MM.1S (cell line): ENCODE measurements around the gene FAM193A.

Experiments used
- DNase-seq: peaks from one replicate; pipeline ENCODE4 v3.0.0-alpha.2; 2015
- H2AFZ ChIP-seq: fragments of 300-600 bp; sonication (generic); 2 replicates; pipeline ENCODE4 v1.6.0; 2016; ENCODE audit warnings: antibody characterized with exemption, low read length
- H3F3A ChIP-seq: fragments of 300-600 bp; sonication (generic); 2 replicates; pipeline ENCODE4 v1.6.1; 2016; ENCODE audit warnings: mild to moderate bottlenecking, antibody characterized with exemption, low read length, moderate library complexity, mixed read lengths; ENCODE audit not compliant: insufficient read depth
- H3K27ac ChIP-seq: fragments of 300-600 bp; sonication (generic); 2 replicates; pipeline ENCODE4 v1.5.1; 2016; ENCODE audit warnings: mild to moderate bottlenecking, low read length
- H3K27me3 ChIP-seq: fragments of 300-600 bp; sonication (generic); replicated peaks from 2 replicates; pipeline ENCODE4 v1.6.0; 2016; ENCODE audit warnings: low read length; ENCODE audit not compliant: insufficient read depth
- H3K36me3 ChIP-seq: fragments of 300-600 bp; sonication (generic); replicated peaks from 2 replicates; pipeline ENCODE4 v1.6.1; 2016; ENCODE audit warnings: mild to moderate bottlenecking, low read length, mixed read lengths; ENCODE audit not compliant: insufficient read depth
- H3K4me1 ChIP-seq: fragments of 300-600 bp; sonication (generic); 2 replicates; pipeline ENCODE4 v1.6.1; 2016; ENCODE audit warnings: low read length, mixed read lengths
- H3K4me2 ChIP-seq: fragments of 300-600 bp; sonication (generic); 2 replicates; pipeline ENCODE4 v1.6.0; 2016; ENCODE audit warnings: low read depth, low read length
- H3K4me3 ChIP-seq: fragments of 300-600 bp; sonication (generic); 2 replicates; pipeline ENCODE4 v1.5.1; 2016; ENCODE audit warnings: low read length, mixed read lengths
- H3K79me2 ChIP-seq: fragments of 300-600 bp; sonication (generic); 2 replicates; pipeline ENCODE4 v1.6.1; 2016; ENCODE audit warnings: mixed run types, low read length, mixed read lengths
- H3K9ac ChIP-seq: fragments of 300-600 bp; sonication (generic); 2 replicates; pipeline ENCODE4 v1.6.1; 2016; ENCODE audit warnings: low read length, mixed read lengths
- H3K9me2 ChIP-seq: fragments of 300-600 bp; sonication (generic); replicated peaks from 2 replicates; pipeline ENCODE4 v1.6.1; 2016; ENCODE audit warnings: mild to moderate bottlenecking, low read length, mixed read lengths; ENCODE audit not compliant: insufficient read depth
- H3K9me3 ChIP-seq: fragments of 300-600 bp; sonication (generic); replicated peaks from 2 replicates; pipeline ENCODE4 v1.6.1; 2016; ENCODE audit warnings: mild to moderate bottlenecking, low read length, mixed read lengths; ENCODE audit not compliant: insufficient read depth
- H4K20me1 ChIP-seq: fragments of 300-600 bp; sonication (generic); 2 replicates; pipeline ENCODE4 v1.6.1; 2016; ENCODE audit warnings: mild to moderate bottlenecking, low read length, moderate library complexity, mixed read lengths; ENCODE audit not compliant: insufficient read depth
- EZH2 ChIP-seq: fragments of 300-600 bp; sonication (generic); optimal IDR thresholded peaks from 2 replicates; pipeline ENCODE3; 2017; ENCODE audit warnings: low read depth, mild to moderate bottlenecking, antibody characterized with exemption, low read length, mixed read lengths
- EZH2phosphoT487 ChIP-seq: fragments of 300-600 bp; sonication (generic); IDR thresholded peaks from 2 replicates; pipeline ENCODE4 v1.6.1; 2018; ENCODE audit warnings: antibody characterized with exemption, low read length
- TF ChIP-seq, protein P1 (sequence below): fragments of 300-600 bp; sonication (generic); IDR thresholded peaks from 2 replicates; pipeline ENCODE4 v1.5.1; 2016; ENCODE audit warnings: antibody characterized with exemption, low read length, mixed read lengths

FAM193A gene

DNA sequence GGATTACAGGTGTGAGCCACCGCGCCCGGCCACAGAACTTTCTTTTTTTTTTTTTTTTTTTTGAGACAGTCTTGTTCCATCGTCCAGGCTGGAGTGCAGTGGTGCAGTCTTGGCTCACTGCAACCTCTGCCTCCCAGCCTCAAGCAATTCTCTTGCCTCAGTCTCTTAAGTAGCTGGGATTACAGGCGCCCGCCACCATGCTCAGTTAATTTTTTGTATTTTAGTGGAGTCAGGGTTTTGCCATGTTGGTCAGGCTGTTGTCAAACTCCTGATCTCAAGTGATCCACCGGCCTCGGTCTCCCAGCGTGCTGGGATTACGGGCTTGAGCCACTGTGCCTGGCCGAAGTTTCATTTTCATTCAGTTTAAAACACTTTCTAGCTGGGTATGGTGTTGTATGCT is 16.4 kb downstream of the FAM193A start:
- Histone ChIP-seq H3K27ac (no peak overlapping the region), H3K9ac (no peak overlapping the region), H3K79me2 (peaks cover 97% of the 10 kb centered on the region), H3K9me3 (no peaks in the 10 kb centered on the region), H3K4me1 (no peaks in the 10 kb centered on the region), H3K36me3 (no peaks in the 10 kb centered on the region), H3K9me2 (no peaks in the 10 kb centered on the region), H3K4me3 (no peak overlapping the region), H3F3A (no peaks in the 10 kb centered on the region), H4K20me1 (peaks cover 3% of the 10 kb centered on the region; the same call in 1 of the 2 replicates), H3K27me3 (no peaks in the 10 kb centered on the region), H3K4me2 (no peak overlapping the region), H2AFZ (no peak overlapping the region)
- DNase-seq = no peak
- TF ChIP-seq, protein P1, sequence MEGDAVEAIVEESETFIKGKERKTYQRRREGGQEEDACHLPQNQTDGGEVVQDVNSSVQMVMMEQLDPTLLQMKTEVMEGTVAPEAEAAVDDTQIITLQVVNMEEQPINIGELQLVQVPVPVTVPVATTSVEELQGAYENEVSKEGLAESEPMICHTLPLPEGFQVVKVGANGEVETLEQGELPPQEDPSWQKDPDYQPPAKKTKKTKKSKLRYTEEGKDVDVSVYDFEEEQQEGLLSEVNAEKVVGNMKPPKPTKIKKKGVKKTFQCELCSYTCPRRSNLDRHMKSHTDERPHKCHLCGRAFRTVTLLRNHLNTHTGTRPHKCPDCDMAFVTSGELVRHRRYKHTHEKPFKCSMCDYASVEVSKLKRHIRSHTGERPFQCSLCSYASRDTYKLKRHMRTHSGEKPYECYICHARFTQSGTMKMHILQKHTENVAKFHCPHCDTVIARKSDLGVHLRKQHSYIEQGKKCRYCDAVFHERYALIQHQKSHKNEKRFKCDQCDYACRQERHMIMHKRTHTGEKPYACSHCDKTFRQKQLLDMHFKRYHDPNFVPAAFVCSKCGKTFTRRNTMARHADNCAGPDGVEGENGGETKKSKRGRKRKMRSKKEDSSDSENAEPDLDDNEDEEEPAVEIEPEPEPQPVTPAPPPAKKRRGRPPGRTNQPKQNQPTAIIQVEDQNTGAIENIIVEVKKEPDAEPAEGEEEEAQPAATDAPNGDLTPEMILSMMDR = no peak
- TF ChIP-seq EZH2phosphoT487 (no peak), EZH2 (no peak)

DNA sequence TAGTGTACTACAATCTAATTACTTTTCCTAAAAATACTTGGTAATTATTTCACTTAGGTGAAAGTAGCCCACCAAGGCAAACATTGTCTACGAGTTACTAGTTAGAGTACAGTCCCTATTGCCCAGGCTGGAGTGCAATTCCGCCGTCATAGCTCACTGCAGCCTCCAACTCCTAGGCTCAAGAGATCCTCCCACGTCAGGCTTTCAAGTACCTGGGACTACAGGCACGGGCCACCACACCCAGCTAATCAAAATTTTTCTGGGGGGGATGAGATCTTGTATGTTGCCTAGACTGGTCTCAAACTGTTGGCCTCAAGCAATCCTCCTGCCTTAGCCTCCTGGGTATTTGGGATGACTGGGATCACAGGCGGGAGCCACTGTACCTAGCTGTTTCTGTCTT is 21.9 kb downstream of the FAM193A start:
- H3K9ac ChIP-seq = no peak overlapping the region
- H2AFZ ChIP-seq = no peak overlapping the region
- no peaks in the 10 kb centered on the region; the same call in 1 of the 2 replicates for H4K20me1 ChIP-seq
- no peaks in the 10 kb centered on the region for H3K9me3 ChIP-seq
- no peaks in the 10 kb centered on the region for H3K36me3 ChIP-seq
- no peak overlapping the region for H3K4me2 ChIP-seq
- TF ChIP-seq EZH2 (no peak), EZH2phosphoT487 (no peak)
- TF ChIP-seq, protein P1 = no peak
- H3K79me2 ChIP-seq = peaks cover 96% of the 10 kb centered on the region
- H3K4me1 ChIP-seq = no peaks in the 10 kb centered on the region
- H3K4me3 ChIP-seq = no peak overlapping the region
- no peak for DNase-seq
- H3K9me2 ChIP-seq = no peaks in the 10 kb centered on the region
- H3K27me3 ChIP-seq = no peaks in the 10 kb centered on the region
- H3K27ac ChIP-seq = no peak overlapping the region
- H3F3A ChIP-seq = no peaks in the 10 kb centered on the region

DNA sequence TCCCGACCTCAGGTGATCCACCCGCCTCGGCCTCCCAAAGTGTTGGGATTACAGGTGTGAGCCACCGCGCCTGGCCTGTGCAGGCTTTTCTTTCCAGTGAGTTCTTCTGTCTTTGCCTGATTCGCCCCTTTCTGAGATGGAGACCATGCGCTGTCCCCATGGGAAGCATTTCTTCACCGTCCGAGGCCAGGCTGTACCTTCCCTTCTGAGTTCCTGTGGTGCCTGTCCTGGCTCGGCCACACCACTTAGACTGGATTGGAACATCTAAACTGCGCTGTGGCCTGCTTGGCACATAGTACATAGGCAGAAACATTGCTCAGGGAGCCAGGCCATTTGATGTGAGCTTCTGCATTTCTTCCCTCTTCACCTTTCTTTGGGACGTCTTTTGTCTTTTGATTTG is 23.7 kb downstream of the FAM193A start:
- Histone ChIP-seq H3K4me2 (no peak overlapping the region), H3K9ac (no peak overlapping the region), H3K4me3 (no peak overlapping the region), H3K36me3 (no peaks in the 10 kb centered on the region), H3K4me1 (no peaks in the 10 kb centered on the region), H4K20me1 (no peaks in the 10 kb centered on the region; the same call in 1 of the 2 replicates), H3K9me3 (no peaks in the 10 kb centered on the region), H3K27ac (no peak overlapping the region), H3K79me2 (peaks cover 94% of the 10 kb centered on the region), H3F3A (no peaks in the 10 kb centered on the region), H3K27me3 (no peaks in the 10 kb centered on the region), H3K9me2 (no peaks in the 10 kb centered on the region), H2AFZ (no peak overlapping the region)
- no peak for DNase-seq
- TF ChIP-seq EZH2phosphoT487 = no peak
- TF ChIP-seq EZH2 = no peak
- TF ChIP-seq, protein P1 = no peak
